ACHN (cell line): ENCODE data around the gene PEAR1.
"Not testable (repeated sequence)": the region's sequence is repeated elsewhere in the genome, so short reads cannot be mapped to it uniquely, and the experiment has no call there.

Source experiments
- DNase-seq: peaks from one replicate; pipeline ENCODE4 v3.0.0-alpha.2; 2015
- in situ Hi-C: cut with HindIII; loops from 2 replicates; pipeline ENCODE4 v1.10.0; 2017; ENCODE audit warnings: low sequenced_read_pairs, low pct_ligation_motif_present, low pct_unique_long_range_greater_than_20kb

Gene PEAR1

DNA sequence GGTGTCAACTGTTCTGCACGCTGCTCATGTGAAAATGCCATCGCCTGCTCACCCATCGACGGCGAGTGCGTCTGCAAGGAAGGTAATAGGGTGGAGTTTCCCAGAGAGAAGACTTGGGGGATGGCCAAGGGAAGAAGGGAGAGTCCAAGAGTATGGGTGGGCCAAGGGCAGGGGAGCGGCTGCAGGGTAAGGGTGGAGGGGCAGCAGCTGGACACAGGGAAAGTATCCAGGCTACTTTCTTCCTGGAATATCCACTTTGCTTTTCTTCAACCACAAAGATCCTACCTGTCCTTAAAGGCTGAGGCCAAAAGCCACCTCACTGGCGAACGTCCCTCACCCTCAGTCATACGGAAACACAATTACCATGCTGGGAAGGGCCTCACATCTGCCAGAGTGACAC lies 15.4 kb downstream of the PEAR1 start:
- DNase-seq, result no peak
- in situ Hi-C loops, result no loop called here

DNA sequence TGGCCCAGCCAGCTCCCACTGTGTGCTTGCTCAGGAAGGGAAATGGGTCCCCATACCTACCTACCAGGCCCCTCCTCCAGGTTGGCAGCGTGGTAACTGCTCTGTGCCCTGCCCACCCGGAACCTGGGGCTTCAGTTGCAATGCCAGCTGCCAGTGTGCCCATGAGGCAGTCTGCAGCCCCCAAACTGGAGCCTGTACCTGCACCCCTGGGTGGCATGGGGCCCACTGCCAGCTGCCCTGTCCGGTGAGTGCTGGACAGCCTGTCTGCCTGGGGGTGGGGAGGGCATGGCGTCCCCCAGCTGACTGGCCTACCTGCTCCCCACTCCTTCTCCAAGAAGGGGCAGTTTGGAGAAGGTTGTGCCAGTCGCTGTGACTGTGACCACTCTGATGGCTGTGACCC lies 16.2 kb downstream of the PEAR1 start:
- in situ Hi-C loops, result no loop called here
- DNase-seq, result no peak

DNA sequence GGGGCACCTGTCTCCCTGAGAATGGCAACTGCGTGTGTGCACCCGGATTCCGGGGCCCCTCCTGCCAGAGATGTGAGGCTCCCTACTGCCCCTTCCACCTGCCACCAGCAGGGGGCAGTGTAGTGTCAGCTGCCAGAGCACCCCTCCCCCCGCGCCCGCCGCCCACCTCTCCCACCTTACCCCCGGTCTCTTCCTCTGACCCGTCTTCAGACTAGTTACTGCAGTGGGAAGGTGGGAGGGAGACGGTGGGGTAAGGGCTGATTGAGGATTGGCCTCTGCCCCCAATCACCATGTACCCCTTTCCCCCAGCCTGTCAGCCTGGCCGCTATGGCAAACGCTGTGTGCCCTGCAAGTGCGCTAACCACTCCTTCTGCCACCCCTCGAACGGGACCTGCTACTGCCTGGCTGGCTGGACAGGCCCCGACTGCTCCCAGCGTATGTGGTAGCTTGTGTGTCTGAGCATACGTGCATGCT lies 16.8 kb downstream of the PEAR1 start:
- DNase-seq, result peak; percentile 36
- in situ Hi-C loops, result no loop called here

DNA sequence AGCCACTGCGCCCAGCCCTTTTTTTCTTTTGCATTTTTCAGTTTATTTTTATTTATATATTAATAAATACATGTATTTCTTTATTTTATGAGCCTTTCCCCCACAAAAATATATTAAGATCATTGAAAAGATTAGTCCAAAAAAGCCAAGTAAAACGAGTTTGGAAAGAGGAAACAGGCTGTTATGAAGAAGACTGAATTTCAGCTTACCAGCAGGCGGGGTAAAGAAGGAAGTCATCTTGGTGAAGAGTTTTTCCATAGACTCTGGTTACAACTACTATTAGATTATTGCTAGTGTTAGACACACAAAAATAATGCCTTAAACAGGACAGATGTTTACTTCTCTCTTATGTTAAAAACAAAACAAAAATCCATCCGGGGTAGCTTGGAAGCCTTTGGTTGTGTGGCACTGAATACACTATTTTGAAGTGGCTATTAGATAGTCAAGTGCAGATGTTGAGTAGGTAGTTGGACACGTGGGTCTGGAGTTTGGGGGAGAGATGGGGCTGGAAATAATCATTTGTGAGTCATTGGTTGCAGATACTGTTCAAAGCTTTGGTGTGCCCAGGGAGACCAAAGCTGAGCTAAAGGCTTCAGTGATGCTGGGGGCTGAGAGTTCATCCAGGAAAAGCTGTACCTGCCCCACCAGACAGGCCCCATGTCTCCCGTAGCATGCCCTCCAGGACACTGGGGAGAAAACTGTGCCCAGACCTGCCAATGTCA lies 18.2 kb downstream of the PEAR1 start:
- in situ Hi-C loops, result no loop called here
- DNase-seq, result no peak

DNA sequence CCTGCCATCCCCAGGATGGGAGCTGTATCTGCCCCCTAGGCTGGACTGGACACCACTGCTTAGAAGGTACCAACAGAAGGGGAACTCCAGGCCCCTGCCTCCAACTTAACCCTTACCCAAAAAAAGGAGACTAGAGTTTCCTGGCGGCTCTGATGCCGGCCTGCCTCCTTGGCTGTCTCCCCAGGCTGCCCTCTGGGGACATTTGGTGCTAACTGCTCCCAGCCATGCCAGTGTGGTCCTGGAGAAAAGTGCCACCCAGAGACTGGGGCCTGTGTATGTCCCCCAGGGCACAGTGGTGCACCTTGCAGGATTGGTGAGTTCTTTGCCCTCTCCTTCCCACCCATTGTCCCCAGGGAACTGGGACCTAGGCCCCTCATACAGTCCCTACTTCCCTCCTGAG lies 18.8 kb downstream of the PEAR1 start:
- in situ Hi-C loops, result no loop called here

DNA sequence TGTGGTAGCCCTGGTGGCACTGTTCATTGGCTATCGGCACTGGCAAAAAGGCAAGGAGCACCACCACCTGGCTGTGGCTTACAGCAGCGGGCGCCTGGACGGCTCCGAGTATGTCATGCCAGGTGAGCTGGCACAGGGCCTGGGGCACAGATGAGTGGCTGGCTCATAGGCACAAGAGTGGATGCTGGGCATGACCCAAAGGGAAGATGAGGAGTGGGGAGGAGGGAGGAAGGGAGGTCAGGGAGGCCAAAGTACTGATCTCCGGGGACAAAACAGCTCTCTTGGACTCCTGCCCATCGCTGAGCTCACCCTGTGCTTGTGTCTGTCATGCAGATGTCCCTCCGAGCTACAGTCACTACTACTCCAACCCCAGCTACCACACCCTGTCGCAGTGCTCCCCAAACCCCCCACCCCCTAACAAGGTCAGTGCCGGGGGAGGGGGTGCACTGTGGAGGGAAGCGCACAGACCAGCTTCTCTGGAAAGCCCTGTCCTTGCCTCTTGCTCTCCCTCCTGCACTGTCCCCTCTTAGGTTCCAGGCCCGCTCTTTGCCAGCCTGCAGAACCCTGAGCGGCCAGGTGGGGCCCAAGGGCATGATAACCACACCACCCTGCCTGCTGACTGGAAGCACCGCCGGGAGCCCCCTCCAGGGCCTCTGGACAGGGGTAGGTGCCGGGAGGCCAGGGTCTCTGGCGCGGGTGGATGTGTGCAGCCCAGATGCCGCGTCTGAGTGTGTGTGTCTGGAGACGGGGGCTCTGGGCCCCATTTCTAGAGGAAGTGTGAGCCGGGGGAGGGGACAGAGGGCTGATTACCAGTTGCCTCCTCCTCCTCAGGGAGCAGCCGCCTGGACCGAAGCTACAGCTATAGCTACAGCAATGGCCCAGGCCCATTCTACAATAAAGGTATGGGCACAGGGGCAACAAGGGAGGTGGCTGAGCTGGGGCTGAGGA lies 19.6 kb downstream of the PEAR1 start:
- DNase-seq, result no peak
- in situ Hi-C loops, result no loop called here

More for the DNA sequence above, 18.8 kb downstream of the PEAR1 start:
- no peak for DNase-seq

DNA sequence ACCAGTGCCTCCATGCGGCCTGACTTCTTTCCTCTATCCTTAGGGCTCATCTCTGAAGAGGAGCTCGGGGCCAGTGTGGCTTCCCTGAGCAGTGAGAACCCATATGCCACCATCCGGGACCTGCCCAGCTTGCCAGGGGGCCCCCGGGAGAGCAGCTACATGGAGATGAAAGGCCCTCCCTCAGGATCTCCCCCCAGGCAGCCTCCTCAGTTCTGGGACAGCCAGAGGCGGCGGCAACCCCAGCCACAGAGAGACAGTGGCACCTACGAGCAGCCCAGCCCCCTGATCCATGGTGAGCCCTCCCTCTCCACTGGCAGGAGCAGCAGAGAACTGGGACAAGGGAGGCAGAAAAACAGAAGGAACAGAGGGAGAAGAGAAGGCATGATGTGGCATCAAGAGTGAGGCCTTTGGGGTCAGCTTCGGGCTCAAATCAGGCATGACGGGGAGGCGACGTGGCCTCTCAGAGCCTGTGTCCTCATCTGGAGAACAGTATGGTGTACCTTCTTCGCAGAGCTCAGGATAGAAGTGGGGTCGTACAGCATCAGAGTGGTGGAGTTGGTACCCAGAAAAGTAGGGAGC lies 20.4 kb downstream of the PEAR1 start:
- in situ Hi-C loops, result no loop called here

DNA sequence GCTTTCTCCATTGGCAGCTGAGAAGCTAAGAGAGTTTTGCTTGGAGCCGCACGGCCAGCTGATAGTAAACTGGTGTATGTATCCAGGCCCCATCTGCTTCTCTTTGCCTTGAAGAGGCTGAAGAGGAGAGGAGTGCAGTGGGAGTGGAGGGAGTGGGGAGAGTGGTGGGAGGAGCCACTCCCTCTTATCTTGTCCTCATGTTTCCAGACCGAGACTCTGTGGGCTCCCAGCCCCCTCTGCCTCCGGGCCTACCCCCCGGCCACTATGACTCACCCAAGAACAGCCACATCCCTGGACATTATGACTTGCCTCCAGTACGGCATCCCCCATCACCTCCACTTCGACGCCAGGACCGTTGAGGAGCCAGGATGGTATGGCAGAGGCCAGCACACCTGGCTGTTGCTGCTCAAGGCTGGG lies 20.9 kb downstream of the PEAR1 start:
- in situ Hi-C loops, result no loop called here
- DNase-seq, result no peak

More for the DNA sequence above, 20.4 kb downstream of the PEAR1 start:
- DNase-seq, result no peak

DNA sequence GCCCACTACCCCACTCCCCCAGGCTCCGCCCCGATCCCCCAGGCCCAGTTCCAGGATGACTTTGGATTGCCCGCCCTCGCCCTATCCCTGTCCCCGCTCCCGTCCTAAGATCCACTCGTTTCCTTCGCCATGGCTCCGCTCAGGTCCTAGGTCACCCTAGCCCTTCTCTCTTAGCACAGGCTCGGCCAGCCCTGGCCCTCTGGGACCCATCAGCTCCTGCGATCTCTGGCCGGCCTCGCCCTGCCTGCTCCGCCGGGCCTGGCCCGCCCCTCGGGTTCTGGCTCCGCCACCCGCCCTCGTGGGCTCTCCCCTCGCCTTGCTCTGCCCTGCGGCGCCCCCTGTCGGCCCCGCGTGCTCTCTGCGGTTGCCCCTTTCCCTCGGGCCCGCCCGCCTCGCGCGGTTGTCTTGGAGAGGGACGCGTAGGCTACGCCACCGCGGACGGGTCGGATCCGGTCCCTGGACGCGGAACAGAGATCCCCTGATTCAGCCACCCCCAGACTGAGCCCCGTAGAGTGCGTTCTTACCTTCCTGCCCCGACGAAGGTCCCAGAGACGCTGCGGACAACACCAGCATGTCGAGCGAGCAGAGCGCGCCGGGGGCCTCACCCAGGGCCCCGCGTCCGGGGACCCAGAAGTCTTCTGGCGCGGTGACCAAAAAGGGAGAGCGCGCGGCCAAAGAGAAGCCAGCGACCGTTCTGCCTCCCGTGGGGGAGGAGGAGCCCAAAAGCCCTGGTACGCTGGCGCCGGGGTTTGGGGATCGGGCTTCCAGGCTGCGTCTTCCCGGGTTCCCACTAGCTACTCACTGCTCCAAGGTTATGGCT lies 26.9 kb downstream of the PEAR1 start, which contains the start of gene LRRC71:
Gene LRRC71, plus strand, starts transcription at position 400 of the 820 bp plus-strand sequence. Its CDS starts 172 bp downstream, at position 572.
- in situ Hi-C loops, result no loop called here
- peak; percentile 86 for DNase-seq

DNA sequence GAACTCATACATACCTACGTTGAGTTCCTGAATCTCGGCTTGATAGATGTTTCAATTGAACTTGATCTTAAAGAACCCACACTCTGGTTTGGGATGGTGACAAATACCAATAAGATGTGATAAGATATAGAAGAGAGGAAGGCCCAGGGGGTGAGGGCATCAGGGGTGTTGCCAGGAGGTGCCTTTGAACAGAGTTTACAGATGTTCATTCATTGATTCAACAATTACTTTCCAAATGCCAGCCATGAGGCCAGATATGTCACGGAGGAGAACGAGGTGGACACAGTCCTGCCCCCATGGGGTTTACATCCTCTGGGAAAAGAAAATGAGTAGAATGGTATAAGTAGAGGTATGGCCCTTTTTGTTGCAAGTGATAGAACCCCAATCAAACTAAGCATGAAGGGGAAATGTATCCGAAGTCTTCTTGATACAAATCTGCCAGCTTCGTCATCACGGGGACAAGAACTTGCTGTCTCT lies 27.6 kb downstream of the PEAR1 start:
- no peak for DNase-seq
- in situ Hi-C loops, result no loop called here

DNA sequence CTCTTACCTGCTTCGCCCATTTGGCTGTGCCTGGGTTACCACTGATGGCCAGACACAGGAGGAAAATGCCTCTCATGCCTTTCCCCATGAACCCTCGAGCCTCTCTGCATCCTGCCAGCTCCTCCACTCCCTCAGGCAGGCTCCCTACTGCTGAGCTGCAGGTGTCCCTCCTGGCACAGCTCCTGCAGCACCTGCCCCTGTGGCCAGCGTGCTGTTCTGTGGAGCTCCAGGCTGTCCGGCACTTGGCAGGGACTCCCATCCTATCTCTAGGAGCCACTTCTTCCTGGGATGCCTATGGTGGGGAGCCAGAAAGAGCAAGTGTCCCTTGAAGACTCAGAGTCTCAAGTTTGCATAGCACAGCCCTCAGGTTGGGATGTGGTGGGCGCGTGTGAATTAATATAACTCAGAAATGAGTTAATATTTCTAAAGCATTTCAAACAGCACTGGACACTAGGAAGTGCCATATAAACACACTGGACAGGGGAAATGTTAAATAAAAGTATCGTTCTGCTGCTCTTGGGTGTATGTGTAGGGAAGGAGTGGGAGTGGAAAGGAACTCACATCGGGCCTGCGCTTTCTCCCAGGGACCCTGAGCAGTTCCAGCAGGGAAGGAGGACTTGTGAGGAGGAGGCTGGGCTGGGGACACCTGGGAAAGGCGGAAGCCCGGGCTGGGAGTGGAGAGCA lies 29.6 kb downstream of the PEAR1 start:
- in situ Hi-C loops, result no loop called here
- DNase-seq, result no peak

DNA sequence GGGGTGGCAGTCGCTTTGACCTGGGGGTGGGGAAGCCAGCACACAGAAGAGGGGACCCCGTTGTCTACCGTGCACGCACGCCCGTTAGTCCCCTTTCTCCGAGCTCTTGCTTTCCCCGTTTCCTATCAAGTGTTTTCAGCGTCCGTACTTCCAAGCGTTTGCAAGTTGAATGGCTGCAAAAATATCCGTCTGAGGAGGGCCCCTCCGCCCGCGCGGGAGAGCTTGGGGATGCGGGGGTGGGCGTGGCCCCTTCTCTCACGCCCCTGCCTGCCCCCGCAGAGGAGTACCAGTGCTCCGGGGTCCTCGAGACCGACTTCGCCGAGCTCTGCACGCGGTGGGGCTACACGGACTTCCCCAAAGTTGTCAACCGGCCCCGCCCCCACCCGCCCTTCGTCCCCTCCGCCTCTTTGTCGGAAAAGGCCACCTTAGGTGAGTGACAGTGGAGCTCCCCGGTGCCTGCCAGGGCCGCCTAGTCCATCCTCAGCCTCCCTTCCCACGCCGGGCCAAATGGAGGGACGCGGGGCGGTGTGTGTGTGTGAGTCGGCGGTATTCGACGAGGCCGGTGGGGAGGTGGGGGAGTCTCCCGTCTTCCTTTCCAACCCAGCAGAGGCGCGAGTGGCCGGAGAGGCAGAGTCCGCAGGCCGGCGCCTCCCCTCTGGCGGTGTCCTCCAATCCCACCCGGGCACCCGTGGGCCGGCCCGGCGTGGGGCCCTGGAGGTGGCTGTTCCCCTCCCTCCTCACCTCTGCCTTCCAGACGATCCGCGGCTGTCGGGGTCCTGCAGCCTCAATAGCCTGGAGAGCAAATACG lies 30.4 kb downstream of the PEAR1 start:
- DNase-seq, result no peak
- in situ Hi-C loops, result no loop called here

DNA sequence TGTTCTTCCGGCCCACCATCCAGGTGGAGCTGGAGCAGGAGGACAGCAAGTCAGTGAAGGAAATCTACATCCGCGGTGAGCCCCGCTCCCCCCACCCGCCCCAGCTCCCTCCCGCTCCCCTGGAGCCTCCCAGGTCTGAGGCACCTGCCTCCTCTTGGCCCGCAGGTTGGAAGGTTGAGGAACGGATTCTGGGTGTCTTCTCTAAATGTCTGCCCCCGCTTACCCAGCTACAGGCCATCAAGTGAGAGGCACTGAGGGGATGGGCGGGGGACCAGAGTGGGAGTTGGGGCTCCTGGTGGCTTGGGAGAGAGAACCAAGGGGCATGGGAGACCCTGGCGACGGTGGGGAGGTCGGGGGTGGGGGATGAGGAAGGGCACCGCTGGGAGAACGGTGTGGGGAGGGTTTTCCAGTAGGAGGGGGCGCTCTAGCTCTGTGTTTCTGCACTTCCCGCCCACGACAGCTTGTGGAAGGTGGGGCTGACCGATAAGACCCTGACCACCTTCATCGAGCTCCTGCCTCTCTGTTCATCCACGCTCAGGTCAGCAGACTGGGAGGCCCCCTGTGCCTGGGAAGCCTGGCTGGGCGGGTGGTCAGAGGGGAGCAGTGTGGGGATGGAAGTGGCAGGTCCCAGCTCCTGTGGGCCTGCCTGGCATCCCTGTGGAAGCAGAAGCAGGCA lies 31.1 kb downstream of the PEAR1 start:
- in situ Hi-C loops, result no loop called here
- DNase-seq, result no peak

DNA sequence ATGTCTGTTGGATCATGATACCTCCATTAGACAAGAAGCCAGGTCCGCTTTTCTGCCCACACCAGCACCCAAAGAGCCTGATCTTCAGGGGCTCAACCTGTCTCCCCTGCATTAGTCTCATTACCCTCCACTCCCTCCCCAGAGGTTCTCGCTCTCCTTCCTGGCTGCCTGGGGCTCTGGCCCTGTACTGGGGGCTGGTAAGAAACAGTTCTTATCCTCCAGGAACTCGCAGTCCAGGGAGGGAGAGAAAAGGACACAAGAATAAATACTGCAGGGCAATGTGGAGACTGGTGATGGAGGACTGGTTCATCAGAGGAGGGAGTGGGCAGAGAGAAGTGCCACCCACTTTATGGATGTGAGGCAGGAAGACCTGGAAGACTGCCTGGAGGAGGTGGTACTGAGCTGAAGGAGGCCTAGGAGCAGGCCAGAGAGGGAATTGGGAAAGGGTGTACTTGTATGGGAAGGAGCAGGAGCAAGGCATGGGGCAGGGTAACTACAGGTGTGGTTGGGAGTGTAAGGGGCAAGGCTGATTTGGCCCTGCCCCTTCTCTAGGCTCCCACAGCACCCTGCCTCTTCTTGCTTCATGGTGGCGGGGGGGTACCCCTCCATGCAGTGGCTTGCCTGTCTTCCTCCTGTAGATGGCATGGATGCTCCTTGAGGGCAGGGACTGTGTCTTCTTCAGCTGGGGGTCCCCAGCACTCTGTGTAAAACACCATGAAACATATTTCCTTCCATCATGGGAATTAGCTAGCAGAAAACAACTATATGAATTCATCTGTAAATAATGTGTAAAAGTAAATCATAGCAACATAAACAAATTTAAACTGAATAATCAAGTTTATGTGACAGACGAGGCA lies 31.9 kb downstream of the PEAR1 start:
- in situ Hi-C loops, result no loop called here
- DNase-seq, result no peak

DNA sequence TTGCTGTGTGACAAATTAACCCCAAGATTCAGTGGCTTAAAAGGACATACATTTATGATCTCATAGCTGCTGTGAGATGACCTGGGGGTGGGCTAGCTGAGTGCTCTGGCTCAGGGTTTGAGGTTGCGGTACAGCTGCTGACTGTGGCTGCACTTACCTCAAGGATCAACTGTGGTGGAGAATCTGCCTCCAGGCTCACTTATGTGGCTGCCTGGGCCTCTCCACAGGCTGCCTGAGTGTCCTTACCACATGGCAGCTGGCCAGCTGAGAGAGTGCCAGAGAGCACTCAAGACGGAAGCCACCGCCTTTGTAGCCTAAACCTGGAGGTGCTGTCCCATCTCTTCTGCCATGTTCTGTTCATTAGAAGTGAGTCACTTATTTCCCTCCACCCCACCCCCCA lies 32.7 kb downstream of the PEAR1 start:
- peak; percentile 62 for DNase-seq
- in situ Hi-C loops, result no loop called here

DNA sequence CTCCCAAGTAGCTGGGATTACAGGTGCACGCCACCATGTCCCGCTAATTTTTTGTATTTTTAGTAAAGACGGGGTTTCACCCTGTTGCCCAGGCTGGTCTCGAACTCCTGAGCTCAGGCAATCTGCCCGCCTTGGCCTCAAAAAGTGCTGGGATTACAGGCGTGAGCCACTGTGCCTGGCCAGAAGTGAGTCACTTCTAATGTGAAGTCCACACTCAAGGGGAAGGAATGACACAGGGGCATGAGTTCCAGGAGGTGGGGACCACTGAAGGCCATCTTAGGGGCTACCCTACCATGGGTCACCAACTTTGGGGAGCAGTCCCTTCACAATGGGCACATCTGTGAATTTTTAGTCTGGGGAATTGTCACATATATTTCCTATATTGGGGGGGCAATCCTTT lies 33.2 kb downstream of the PEAR1 start:
- DNase-seq, in situ Hi-C loops: not testable (repeated sequence)
